Thoracic aorta (tissue), 2 donors: ENCODE results near the gene OTOP3. TPM values are rescaled to one million over a fixed set of nuclear protein-coding genes. Genes with fewer than 3 reads are reported as not detected.
"Not testable (repeated sequence)": the region's sequence is repeated elsewhere in the genome, so short reads cannot be mapped to it uniquely, and the experiment has no call there.

Experiments
- ATAC-seq: fragments of 150-250 bp; one replicate; pipeline ENCODE4 v1.8.0; 2017; ENCODE audit warnings: low read depth; ENCODE audit not compliant: insufficient number of reproducible peaks, low FRiP score
- DNase-seq: peaks from one replicate; pipeline ENCODE4 v3.0.0-alpha.2; 2020; ENCODE audit warnings: low spot score
- H3K27ac ChIP-seq, 2 donors: fragments of 200-600 bp; sonication (generic); 1 replicate in 1 of 2; 2 replicates in 1 of 2; pipeline ENCODE4 v1.5.1; 2016; ENCODE audit warnings: mild to moderate bottlenecking in 2 of 2, moderate library complexity in 2 of 2
- H3K27me3 ChIP-seq: fragments of 200-600 bp; sonication (generic); replicated peaks from 2 replicates; pipeline ENCODE4 v1.6.0; 2016; ENCODE audit warnings: mild to moderate bottlenecking; ENCODE audit not compliant: insufficient read depth
- H3K36me3 ChIP-seq: fragments of 200-600 bp; sonication (generic); one replicate; pipeline ENCODE4 v1.5.1; 2016
- H3K4me1 ChIP-seq, 2 donors: fragments of 200-600 bp; sonication (generic); 1 replicate in 1 of 2; 2 replicates in 1 of 2; pipeline versions ENCODE4 v1.5.1 to v1.6.0; 2016; ENCODE audit warnings: low read depth in 2 of 2, mild to moderate bottlenecking in 1 of 2; ENCODE audit not compliant: control insufficient read depth in 1 of 2
- H3K4me3 ChIP-seq: fragments of 200-600 bp; sonication (generic); 2 replicates; pipeline ENCODE4 v1.5.1; 2016; ENCODE audit warnings: mild to moderate bottlenecking
- H3K9me3 ChIP-seq: fragments of 200-600 bp; sonication (generic); 2 replicates; pipeline ENCODE4 v1.5.1; 2016
- CTCF ChIP-seq: fragments of 200-600 bp; sonication (generic); IDR thresholded peaks from one replicate; pipeline ENCODE4 v1.5.1; 2019; ENCODE audit warnings: antibody characterized with exemption
- total RNA-seq, 2 donors: library from RNA; depleted of rRNA; stranded (reverse); fragments of >200 nt; gene quantifications; one replicate each; pipeline versions ENCODE4 v1.1.0 to v1.2.3, GENCODE V29; 2016

OTOP3 gene
- total RNA-seq, 2 donors from 2014 or later, result not detected

- H3K27me3 ChIP-seq, result no peaks in the 10 kb centered on the region
Observed at GRCh38 chr17:74901353-74902135, 34.2 kb upstream of the OTOP3 start.

GRCh38 chr17:74903034-74903433, 32.7 kb upstream of the OTOP3 start:
- Histone ChIP-seq H3K36me3 (no peaks in the 10 kb centered on the region), H3K4me3 (no peak overlapping the region), H3K27ac (no peak overlapping the region), H3K4me1 (no peaks in the 10 kb centered on the region), H3K9me3 (no peaks in the 10 kb centered on the region), H3K27me3 (no peaks in the 10 kb centered on the region)
- no peak for DNase-seq
- no peak for TF ChIP-seq CTCF
- no peak for ATAC-seq

More at GRCh38 chr17:74901353-74902135, 34.2 kb upstream of the OTOP3 start:
- Histone ChIP-seq H3K4me1 (no peaks in the 10 kb centered on the region), H3K9me3 (no peaks in the 10 kb centered on the region), H3K27ac (no peak overlapping the region), H3K36me3 (no peaks in the 10 kb centered on the region), H3K4me3 (no peak overlapping the region)
- no peak for ATAC-seq
- no peak for TF ChIP-seq CTCF
- DNase-seq, result no peak

DNA sequence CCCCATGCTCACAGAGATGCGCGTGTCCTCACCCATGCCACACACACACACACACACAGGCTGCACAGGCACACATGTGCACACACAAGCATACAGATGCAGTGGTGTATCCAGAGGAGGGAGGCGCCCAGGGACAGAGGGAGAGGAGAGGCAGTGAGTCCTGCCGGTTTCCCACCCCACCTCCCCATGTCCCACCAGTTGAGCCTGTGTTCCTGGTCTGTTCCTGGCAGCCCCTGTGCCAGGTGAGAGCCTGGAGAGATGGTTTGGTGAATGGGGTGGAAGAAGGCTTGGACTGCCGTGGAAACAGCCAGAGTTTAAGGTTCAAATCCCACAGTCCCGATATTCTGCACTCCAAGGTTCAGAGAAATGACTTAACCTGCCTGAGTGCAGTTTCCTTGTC, 32.0 kb upstream of the OTOP3 start:
- TF ChIP-seq CTCF, result no peak
- no peak overlapping the region for H3K27ac ChIP-seq
- no peak overlapping the region for H3K4me3 ChIP-seq
- no peaks in the 10 kb centered on the region for H3K4me1 ChIP-seq
- H3K9me3 ChIP-seq, result no peaks in the 10 kb centered on the region
- H3K36me3 ChIP-seq, result no peaks in the 10 kb centered on the region
- no peaks in the 10 kb centered on the region for H3K27me3 ChIP-seq
- DNase-seq (no peak), ATAC-seq (no peak)

GRCh38 chr17:74904687-74905409, 30.9 kb upstream of the OTOP3 start:
- no peak overlapping the region for H3K4me3 ChIP-seq
- TF ChIP-seq CTCF, result no peak
- no peaks in the 10 kb centered on the region for H3K27me3 ChIP-seq
- H3K36me3 ChIP-seq, result no peaks in the 10 kb centered on the region
- ATAC-seq, result no peak
- no peak for DNase-seq
- H3K4me1 ChIP-seq, result no peaks in the 10 kb centered on the region
- H3K27ac ChIP-seq, result no peak overlapping the region
- no peaks in the 10 kb centered on the region for H3K9me3 ChIP-seq

GRCh38 chr17:74906214-74906793, 29.4 kb upstream of the OTOP3 start:
- DNase-seq, H3K9me3 ChIP-seq, ATAC-seq, H3K27ac ChIP-seq, H3K27me3 ChIP-seq, H3K4me1 ChIP-seq, H3K36me3 ChIP-seq, H3K4me3 ChIP-seq: not testable (repeated sequence)
